HG02840 (cell line): ENCODE data around the gene PRMT3.
"Not testable (repeated sequence)": the region's sequence is repeated elsewhere in the genome, so short reads cannot be mapped to it uniquely, and the experiment has no call there.

Source experiments
- ATAC-seq: cut with Tn5 transposase; IDR thresholded peaks from one replicate; pipeline ENCODE4 v1.9.1; 2021; ENCODE audit warnings: mild to moderate bottlenecking, moderate library complexity, moderate number of reproducible peaks; ENCODE audit not compliant: unreplicated experiment, low FRiP score

Gene PRMT3

GRCh38 chr11:20497124-20497792 is 109.7 kb downstream of the PRMT3 start:
- no peak for ATAC-seq

GRCh38 chr11:20501252-20501651 is 113.7 kb downstream of the PRMT3 start:
- ATAC-seq = no peak

GRCh38 chr11:20501971-20502370 is 114.5 kb downstream of the PRMT3 start:
- no peak for ATAC-seq

DNA sequence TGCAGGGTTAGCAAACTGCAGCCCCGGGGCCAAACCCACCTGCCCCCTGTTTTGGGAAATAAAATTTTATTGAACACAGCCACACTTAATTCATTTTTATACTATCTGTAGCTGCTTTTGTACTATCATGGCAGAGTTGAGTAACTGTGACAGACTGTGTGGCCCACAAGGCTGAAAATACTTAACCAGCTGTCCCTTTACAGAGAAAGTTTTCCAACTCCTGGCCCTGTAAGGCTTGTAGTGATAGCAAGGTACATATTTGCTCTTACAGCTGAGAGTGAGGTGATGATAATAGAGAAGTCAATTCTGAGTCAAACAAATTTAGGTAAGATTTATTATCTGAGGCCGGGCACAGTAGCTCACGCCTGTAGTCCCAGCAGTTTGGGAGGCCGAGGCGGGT is 124.5 kb downstream of the PRMT3 start:
- ATAC-seq = no peak

- ATAC-seq = no peak
These were observed 125.4 kb downstream of the PRMT3 start for GRCh38 chr11:20512869-20513268.

DNA sequence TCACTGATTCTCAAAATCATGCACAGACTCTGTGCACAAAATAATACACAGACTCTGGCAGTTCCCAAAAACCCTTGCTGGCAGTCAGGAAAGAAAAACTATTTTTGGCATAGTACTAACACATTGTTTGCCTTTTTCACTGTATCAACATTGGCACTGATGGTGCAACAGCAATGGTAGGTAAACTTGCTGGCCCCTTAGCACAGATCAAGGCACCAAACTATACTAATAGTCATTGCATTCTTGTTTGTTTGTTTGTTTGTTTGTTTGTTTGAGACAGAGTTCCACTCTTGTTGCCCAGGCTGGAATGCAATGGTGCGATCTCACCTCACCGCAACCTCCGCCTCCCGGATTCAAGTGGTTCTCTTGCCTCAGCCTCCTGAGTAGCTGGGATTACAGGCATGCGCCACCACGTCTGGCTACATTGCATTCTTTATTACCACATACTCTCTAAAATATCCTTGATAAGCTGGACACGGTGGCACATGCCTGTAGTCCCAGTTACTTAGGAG is 130.9 kb downstream of the PRMT3 start:
- ATAC-seq = no peak

- ATAC-seq = no peak
These were observed 135.0 kb downstream of the PRMT3 start for GRCh38 chr11:20522536-20522935.

- ATAC-seq = no peak
These were observed 142.2 kb downstream of the PRMT3 start for GRCh38 chr11:20529757-20530156.

- ATAC-seq = no peak
These were observed 143.6 kb downstream of the PRMT3 start for GRCh38 chr11:20530942-20531703.

DNA sequence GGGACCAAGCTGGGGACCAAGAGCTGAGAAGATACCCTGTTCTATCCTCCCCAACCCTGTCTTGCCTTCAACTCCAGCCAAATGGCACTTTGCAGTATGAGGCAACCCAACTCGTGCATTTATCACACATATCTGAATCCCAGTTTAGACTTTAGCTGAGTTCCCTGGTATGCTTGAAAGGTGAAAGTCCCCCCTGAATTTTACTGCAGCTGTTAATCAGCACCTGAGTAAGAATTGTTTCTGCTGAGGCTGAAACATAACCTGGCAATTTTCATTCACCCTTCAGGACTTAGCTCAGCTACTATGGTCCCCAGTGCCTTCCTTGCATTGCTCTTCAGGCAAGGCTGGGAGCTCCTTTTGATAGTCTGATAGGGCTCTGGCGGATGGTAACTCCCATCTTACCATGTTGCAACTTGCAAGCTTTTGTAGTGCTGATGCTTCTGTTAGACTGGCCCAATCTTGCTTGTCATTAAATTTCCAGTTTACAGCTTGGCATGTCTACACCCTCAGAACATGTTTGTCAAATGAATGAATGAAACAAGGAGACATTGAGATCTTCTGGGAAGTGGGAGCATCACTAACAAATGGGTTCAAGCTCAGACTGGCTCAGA is 147.9 kb downstream of the PRMT3 start:
- no peak for ATAC-seq

DNA sequence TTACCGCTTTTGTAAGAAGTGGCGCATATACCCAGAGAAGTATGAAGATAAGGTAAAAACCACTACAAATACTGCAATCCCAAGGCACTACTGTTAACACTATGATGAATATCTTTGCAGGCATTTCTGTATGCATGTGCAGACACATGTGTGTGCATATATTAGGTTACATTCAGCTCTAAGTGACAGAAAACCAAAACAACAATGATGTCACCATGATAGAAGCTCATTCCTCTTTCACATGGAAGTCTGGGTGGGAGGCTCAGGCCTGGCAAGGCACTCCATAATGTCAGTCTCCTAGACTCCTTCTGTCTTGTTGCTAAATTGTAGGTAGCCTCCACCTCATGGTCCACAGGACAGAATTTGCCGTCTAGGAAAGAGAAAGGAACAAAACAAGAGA is 148.8 kb downstream of the PRMT3 start:
- ATAC-seq = no peak

DNA sequence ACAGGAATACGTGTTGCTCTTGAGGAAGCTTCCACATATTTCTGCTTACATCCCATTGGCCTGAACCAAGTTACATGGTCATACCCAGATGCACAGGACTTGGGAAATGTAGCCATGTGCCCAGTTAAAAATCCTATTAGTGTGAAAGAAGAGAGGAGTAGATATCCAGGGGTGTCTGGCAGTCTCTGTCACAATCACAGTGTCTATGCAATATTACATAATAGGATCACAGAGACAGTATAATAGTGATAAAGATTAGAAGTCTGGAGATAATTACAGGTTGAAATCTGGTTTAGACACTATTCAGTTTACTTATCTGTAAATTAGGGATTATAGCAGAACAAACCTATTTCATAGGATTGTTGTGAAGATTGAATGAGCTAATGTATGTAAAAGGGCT is 149.3 kb downstream of the PRMT3 start:
- no peak for ATAC-seq

GRCh38 chr11:20541503-20541902 is 154.0 kb downstream of the PRMT3 start:
- ATAC-seq = no peak

DNA sequence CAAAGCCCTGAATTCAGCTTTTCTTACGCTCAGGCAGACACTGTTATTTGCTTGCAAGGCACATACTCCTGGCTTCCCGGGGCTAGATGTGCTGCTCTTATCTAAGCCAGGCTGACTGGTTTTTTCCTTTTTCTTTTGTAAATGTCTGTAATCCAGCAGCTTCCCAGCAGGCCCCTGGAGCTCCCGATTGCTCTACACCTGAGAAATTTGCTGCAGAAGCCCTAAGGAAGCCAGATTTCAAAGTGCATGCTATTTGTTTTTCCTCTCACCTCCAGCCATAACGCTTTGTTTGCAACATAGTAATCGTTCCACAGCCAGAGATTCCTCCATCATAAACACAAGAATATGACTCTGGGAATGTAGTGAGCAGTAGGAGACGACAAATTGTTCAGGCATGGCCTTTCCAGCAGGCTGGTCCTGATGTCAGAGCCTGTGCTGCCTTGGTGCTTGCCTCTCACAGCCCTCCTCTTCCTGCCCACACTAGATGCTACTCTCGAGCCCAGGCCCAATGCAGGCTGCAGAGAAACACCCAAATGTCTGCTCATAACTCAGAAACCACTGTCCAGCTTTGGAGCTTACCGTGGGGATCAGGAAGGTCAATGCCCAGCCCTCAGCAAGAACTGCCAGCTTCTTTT is 157.2 kb downstream of the PRMT3 start:
- no peak for ATAC-seq

- no peak for ATAC-seq
These were observed 159.9 kb downstream of the PRMT3 start for GRCh38 chr11:20547411-20547810.

- no peak for ATAC-seq
These were observed 163.6 kb downstream of the PRMT3 start for GRCh38 chr11:20551096-20551495.

GRCh38 chr11:20555783-20556182 is 168.3 kb downstream of the PRMT3 start:
- ATAC-seq = no peak

DNA sequence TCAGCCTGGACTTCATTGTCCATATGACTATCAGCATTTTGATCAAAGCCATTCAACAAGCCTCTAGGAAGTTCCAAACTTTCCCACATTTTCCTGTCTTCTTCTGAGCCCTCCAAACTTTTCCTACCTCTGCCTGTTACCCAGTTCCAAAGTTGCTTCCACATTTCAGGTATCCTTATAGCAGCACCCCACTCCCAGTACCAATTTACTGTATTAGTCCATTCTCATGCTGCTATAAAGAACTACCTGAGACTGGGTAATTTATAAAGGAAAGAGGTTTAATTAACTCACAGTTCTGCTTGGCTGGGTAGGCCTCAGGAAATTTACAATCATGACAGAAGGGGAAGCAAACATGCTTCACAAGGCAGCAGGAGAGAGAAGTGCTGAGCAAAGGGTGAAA is 168.9 kb downstream of the PRMT3 start:
- ATAC-seq = not testable (repeated sequence)

GRCh38 chr11:20558741-20559140 is 171.2 kb downstream of the PRMT3 start:
- no peak for ATAC-seq
